ENCODE results near the gene GRK5.
A peak's percentile ranks its signal among the peaks of the same experiment; 100 is the strongest.

The GRK5 gene

DNA sequence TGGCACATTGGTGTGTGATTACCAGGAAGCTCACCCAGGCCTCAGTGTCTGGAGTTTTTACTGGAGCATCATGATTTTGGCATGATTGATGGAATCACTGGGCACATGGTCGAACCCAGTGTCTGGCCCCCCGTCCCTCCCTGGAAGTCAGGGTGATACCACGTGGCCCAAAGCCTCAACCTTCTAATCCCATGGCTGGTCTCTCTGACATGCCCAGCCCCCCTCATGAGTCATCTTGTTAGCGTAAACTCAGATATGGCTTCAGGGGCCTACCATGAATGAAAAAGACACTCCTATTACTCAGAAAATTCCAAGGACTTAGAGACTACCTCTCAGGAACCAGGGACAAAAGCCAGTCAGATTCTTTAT is 109.3 kb downstream of the GRK5 start:
- Histone ChIP-seq H4K91ac (ENCODE audit: low read depth, low read length, poor library complexity) (no peak overlapping the region), H3K18ac (ENCODE audit: low read length) (peak overlapping the region; percentile 83), H2AK5ac (ENCODE audit: low read depth, low read length) (peak overlapping the region; percentile 35), H2BK12ac (ENCODE audit: low read length) (no peak overlapping the region), H3K4me3 (ENCODE audit: low read length in 2 of 2) (no peak overlapping the region), H4K8ac (ENCODE audit: low read depth, low read length) (no peak overlapping the region), H3K79me1 (ENCODE audit: low read depth, low read length) (peaks cover 5% of the 10 kb centered on the region), H2BK15ac (ENCODE audit: low read length) (no peak overlapping the region), H3K9me3 (replicated peaks in 1 of 2; ENCODE audit: control insufficient read depth in 2 of 2, insufficient read depth in 1 of 2, low read depth in 1 of 2, low read length in 2 of 2) (peaks cover 3 to 4% of the 10 kb centered on the region in 2 donors), H3K27me3 (ENCODE audit: control insufficient read depth in 3 of 3, insufficient read depth in 3 of 3, low read depth in 1 of 3, low read length in 3 of 3) (no peaks in the 10 kb centered on the region), H2BK5ac (ENCODE audit: low read length) (no peak overlapping the region), H3K23ac (ENCODE audit: low read depth, low read length, poor library complexity) (no peak overlapping the region), H3K36me3 (replicated peaks in 1 of 2; ENCODE audit: control insufficient read depth in 2 of 2, insufficient read depth in 2 of 2, low read length in 2 of 2) (no peaks in the 10 kb centered on the region), H3K9ac (ENCODE audit: low read depth, low read length, poor library complexity) (no peak overlapping the region), H3K27ac (replicated peaks; ENCODE audit: low read length) (peak overlapping the region; percentile 91), H3K4ac (ENCODE audit: low read length) (no peak overlapping the region), H3K4me2 (ENCODE audit: insufficient read depth, low read length, poor library complexity, severe bottlenecking) (no peak overlapping the region), H2AFZ (ENCODE audit: low read length) (peak overlapping the region; percentile 47), H3K14ac (ENCODE audit: low read length) (no peak overlapping the region), H2BK120ac (ENCODE audit: low read depth, low read length) (no peak overlapping the region), H3K4me1 (ENCODE audit: control insufficient read depth in 2 of 2, insufficient read depth in 1 of 2, low read depth in 1 of 2, low read length in 2 of 2) (peaks cover 44 to 60% of the 10 kb centered on the region in 2 donors)
- DNase-seq (ENCODE audit: low spot score): peak; percentile 43
- no CpG with 5 or more reads among the region's 4 CpGs for WGBS, 2 donors (ENCODE audit: extremely low coverage in 2 of 2, insufficient read length in 2 of 2, insufficient replicate concordance in 1 of 2)

DNA sequence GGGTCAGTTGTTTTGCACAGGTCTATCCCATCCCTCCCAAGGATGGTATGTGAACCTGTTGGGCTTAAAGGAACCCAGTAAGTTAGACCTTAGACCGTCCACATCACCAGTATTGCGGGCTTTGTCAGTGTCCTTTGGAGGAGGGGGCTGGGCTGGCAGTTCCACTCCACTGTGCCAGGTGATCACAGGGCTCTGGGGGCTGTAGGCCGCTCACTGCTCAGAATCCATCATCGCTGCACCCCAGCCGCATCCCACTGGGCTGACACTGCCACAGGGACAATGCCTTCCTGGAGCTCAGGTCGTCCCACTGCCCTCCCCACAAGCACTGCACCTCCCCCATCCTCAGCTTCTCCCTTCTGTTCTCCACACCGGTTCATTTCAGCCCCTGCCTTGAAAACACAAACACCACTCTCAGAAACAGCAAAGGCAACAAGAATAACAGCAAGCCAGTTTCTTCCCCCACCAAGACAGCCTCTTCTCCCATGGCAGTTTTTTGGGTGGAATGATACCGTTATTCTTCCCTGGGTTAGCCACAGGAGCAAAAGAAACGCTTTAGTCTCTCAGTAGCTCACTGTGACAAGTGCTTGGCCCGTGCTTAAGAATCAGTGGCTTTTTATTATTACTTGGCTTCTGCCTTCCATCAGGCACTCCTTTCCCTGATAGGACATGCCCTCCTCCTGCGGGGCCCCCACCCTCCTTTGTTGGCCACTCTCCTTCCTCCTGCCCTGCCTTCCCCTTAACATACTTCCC is 111.2 kb downstream of the GRK5 start:
- H3K14ac ChIP-seq (ENCODE audit: low read length): no peak overlapping the region
- peak overlapping the region; percentile 54 for H4K91ac ChIP-seq (ENCODE audit: low read depth, low read length, poor library complexity)
- H3K27ac ChIP-seq (replicated peaks; ENCODE audit: low read length): peak overlapping the region; percentile 9
- peaks cover 44 to 60% of the 10 kb centered on the region in 2 donors for H3K4me1 ChIP-seq (ENCODE audit: control insufficient read depth in 2 of 2, insufficient read depth in 1 of 2, low read depth in 1 of 2, low read length in 2 of 2)
- no peaks in the 10 kb centered on the region for H3K36me3 ChIP-seq (replicated peaks in 1 of 2; ENCODE audit: control insufficient read depth in 2 of 2, insufficient read depth in 2 of 2, low read length in 2 of 2)
- H3K4me3 ChIP-seq (ENCODE audit: low read length in 2 of 2): no peak overlapping the region
- no peak overlapping the region for H3K9ac ChIP-seq (ENCODE audit: low read depth, low read length, poor library complexity)
- DNase-seq (ENCODE audit: low spot score): no peak
- H3K4me2 ChIP-seq (ENCODE audit: insufficient read depth, low read length, poor library complexity, severe bottlenecking): no peak overlapping the region
- WGBS, 2 donors (ENCODE audit: extremely low coverage in 2 of 2, insufficient read length in 2 of 2, insufficient replicate concordance in 1 of 2): no CpG with 5 or more reads among the region's 11 CpGs
- H2BK5ac ChIP-seq (ENCODE audit: low read length): no peak overlapping the region
- H2BK15ac ChIP-seq (ENCODE audit: low read length): peak overlapping the region; percentile 5
- peak overlapping the region; percentile 47 for H2AFZ ChIP-seq (ENCODE audit: low read length)
- H3K27me3 ChIP-seq (ENCODE audit: control insufficient read depth in 3 of 3, insufficient read depth in 3 of 3, low read depth in 1 of 3, low read length in 3 of 3): no peaks in the 10 kb centered on the region
- peak overlapping the region; percentile 89 for H3K18ac ChIP-seq (ENCODE audit: low read length)
- H3K4ac ChIP-seq (ENCODE audit: low read length): peak overlapping the region; percentile 40
- H3K79me1 ChIP-seq (ENCODE audit: low read depth, low read length): peaks cover 3% of the 10 kb centered on the region
- H2AK5ac ChIP-seq (ENCODE audit: low read depth, low read length): peak overlapping the region; percentile 63
- H3K9me3 ChIP-seq (replicated peaks in 1 of 2; ENCODE audit: control insufficient read depth in 2 of 2, insufficient read depth in 1 of 2, low read depth in 1 of 2, low read length in 2 of 2): peaks cover 3 to 4% of the 10 kb centered on the region in 2 donors
- H3K23ac ChIP-seq (ENCODE audit: low read depth, low read length, poor library complexity): no peak overlapping the region
- peak overlapping the region; percentile 73 for H2BK12ac ChIP-seq (ENCODE audit: low read length)
- H4K8ac ChIP-seq (ENCODE audit: low read depth, low read length): no peak overlapping the region
- no peak overlapping the region for H2BK120ac ChIP-seq (ENCODE audit: low read depth, low read length)

DNA sequence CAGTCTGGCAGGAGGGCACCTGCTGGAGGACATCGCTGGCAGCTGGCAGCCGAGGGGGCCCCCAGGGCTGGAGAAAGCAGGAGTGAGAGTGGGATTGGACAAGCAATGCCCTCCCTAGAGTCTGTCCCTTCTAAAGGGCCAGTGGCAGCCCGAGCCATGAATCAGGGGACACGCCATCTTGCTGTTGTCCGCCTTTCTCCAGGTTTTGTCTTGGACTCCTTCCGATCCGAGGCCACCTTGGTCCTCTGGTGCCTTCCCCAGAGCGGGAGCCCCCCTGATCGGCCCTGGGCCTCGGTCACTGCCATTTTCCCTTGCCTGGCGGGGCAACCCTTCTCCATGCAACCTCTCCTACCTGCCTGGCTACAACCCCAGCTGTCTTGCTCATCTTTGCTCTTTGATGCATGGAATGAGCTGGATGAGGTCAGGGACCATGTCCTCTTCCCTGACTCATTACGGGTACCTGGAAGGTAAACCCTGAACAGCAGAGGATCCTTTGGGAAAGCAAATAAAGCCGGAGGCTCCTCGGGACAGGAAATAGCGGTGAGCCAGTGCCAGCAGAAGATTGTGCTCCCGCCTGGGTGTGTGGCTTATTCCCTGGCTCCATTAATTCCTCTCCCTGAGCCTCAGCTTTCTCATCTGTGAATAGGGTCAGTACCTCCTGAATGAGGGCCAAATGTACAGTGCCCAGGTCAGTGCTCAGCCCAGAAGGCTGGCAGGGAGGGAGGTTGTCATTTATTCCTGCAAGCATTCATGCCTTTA is 112.0 kb downstream of the GRK5 start:
- Histone ChIP-seq H2BK5ac (ENCODE audit: low read length) (no peak overlapping the region), H2BK120ac (ENCODE audit: low read depth, low read length) (no peak overlapping the region), H4K8ac (ENCODE audit: low read depth, low read length) (no peak overlapping the region), H3K27me3 (ENCODE audit: control insufficient read depth in 3 of 3, insufficient read depth in 3 of 3, low read depth in 1 of 3, low read length in 3 of 3) (no peaks in the 10 kb centered on the region), H3K18ac (ENCODE audit: low read length) (peak overlapping the region; percentile 89), H3K4me3 (ENCODE audit: low read length in 2 of 2) (no peak overlapping the region), H3K4ac (ENCODE audit: low read length) (peak overlapping the region; percentile 40), H3K14ac (ENCODE audit: low read length) (no peak overlapping the region), H2AFZ (ENCODE audit: low read length) (peak overlapping the region; percentile 47), H2BK12ac (ENCODE audit: low read length) (peak overlapping the region; percentile 73), H3K4me2 (ENCODE audit: insufficient read depth, low read length, poor library complexity, severe bottlenecking) (no peak overlapping the region), H3K23ac (ENCODE audit: low read depth, low read length, poor library complexity) (no peak overlapping the region), H3K9me3 (replicated peaks in 1 of 2; ENCODE audit: control insufficient read depth in 2 of 2, insufficient read depth in 1 of 2, low read depth in 1 of 2, low read length in 2 of 2) (peaks cover 3 to 4% of the 10 kb centered on the region in 2 donors), H2BK15ac (ENCODE audit: low read length) (no peak overlapping the region), H3K9ac (ENCODE audit: low read depth, low read length, poor library complexity) (no peak overlapping the region), H3K79me1 (ENCODE audit: low read depth, low read length) (peaks cover 2% of the 10 kb centered on the region), H3K27ac (replicated peaks; ENCODE audit: low read length) (no peak overlapping the region), H3K4me1 (ENCODE audit: control insufficient read depth in 2 of 2, insufficient read depth in 1 of 2, low read depth in 1 of 2, low read length in 2 of 2) (peaks cover 44 to 62% of the 10 kb centered on the region in 2 donors), H3K36me3 (replicated peaks in 1 of 2; ENCODE audit: control insufficient read depth in 2 of 2, insufficient read depth in 2 of 2, low read length in 2 of 2) (no peaks in the 10 kb centered on the region), H2AK5ac (ENCODE audit: low read depth, low read length) (peak overlapping the region; percentile 63), H4K91ac (ENCODE audit: low read depth, low read length, poor library complexity) (peak overlapping the region; percentile 54)
- DNase-seq (ENCODE audit: low spot score): no peak
- WGBS, 2 donors (ENCODE audit: extremely low coverage in 2 of 2, insufficient read length in 2 of 2, insufficient replicate concordance in 1 of 2): no CpG with 5 or more reads among the region's 16 CpGs

DNA sequence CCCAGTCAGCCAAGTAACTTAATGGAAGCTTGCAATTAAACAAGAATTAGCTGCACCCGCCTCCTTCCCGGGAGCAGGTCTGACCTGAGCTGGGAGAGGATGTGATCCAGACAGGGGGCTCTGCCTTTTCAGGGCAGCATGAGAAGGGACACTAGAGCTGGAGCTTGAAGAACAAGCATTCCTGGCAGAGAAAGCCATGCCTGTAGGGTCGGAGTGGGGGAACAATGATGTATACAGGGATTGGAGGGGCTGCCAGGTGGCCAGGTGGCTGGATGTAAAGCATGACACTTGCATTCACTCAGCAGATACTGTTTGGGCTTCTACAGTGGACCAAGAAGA is 112.5 kb downstream of the GRK5 start:
- WGBS, 2 donors (ENCODE audit: extremely low coverage in 2 of 2, insufficient read length in 2 of 2, insufficient replicate concordance in 1 of 2): no CpG with 5 or more reads among the region's 3 CpGs
- Histone ChIP-seq H3K79me1 (ENCODE audit: low read depth, low read length) (peaks cover 2% of the 10 kb centered on the region), H2BK5ac (ENCODE audit: low read length) (no peak overlapping the region), H3K4me1 (ENCODE audit: control insufficient read depth in 2 of 2, insufficient read depth in 1 of 2, low read depth in 1 of 2, low read length in 2 of 2) (peaks cover 42 to 63% of the 10 kb centered on the region in 2 donors), H4K8ac (ENCODE audit: low read depth, low read length) (no peak overlapping the region), H3K36me3 (replicated peaks in 1 of 2; ENCODE audit: control insufficient read depth in 2 of 2, insufficient read depth in 2 of 2, low read length in 2 of 2) (no peaks in the 10 kb centered on the region), H3K9ac (ENCODE audit: low read depth, low read length, poor library complexity) (no peak overlapping the region), H2BK120ac (ENCODE audit: low read depth, low read length) (peak overlapping the region; percentile 33), H2BK12ac (ENCODE audit: low read length) (no peak overlapping the region), H2BK15ac (ENCODE audit: low read length) (no peak overlapping the region), H2AFZ (ENCODE audit: low read length) (no peak overlapping the region), H3K23ac (ENCODE audit: low read depth, low read length, poor library complexity) (no peak overlapping the region), H3K4me3 (ENCODE audit: low read length in 2 of 2) (no peak overlapping the region), H3K4me2 (ENCODE audit: insufficient read depth, low read length, poor library complexity, severe bottlenecking) (no peak overlapping the region), H4K91ac (ENCODE audit: low read depth, low read length, poor library complexity) (no peak overlapping the region), H2AK5ac (ENCODE audit: low read depth, low read length) (peak overlapping the region; percentile 28), H3K4ac (ENCODE audit: low read length) (no peak overlapping the region), H3K14ac (ENCODE audit: low read length) (no peak overlapping the region), H3K27me3 (ENCODE audit: control insufficient read depth in 3 of 3, insufficient read depth in 3 of 3, low read depth in 1 of 3, low read length in 3 of 3) (no peaks in the 10 kb centered on the region), H3K9me3 (replicated peaks in 1 of 2; ENCODE audit: control insufficient read depth in 2 of 2, insufficient read depth in 1 of 2, low read depth in 1 of 2, low read length in 2 of 2) (peaks cover 3 to 4% of the 10 kb centered on the region in 2 donors), H3K27ac (replicated peaks; ENCODE audit: low read length) (no peak overlapping the region), H3K18ac (ENCODE audit: low read length) (no peak overlapping the region)
- DNase-seq (ENCODE audit: low spot score): no peak
